NCI-H446 treated with DMSO at 0.1 percent for 48 hours (cell line): ENCODE data around the gene GABPA.
A peak's percentile ranks its signal among the peaks of the same experiment; 100 is the strongest.
"Not testable (repeated sequence)": the region's sequence is repeated elsewhere in the genome, so short reads cannot be mapped to it uniquely, and the experiment has no call there.

Source experiments
- DNase-seq: peaks from one replicate; lab custom pipeline; 2025; lab: John Stamatoyannopoulos, UW

The GABPA gene

DNA sequence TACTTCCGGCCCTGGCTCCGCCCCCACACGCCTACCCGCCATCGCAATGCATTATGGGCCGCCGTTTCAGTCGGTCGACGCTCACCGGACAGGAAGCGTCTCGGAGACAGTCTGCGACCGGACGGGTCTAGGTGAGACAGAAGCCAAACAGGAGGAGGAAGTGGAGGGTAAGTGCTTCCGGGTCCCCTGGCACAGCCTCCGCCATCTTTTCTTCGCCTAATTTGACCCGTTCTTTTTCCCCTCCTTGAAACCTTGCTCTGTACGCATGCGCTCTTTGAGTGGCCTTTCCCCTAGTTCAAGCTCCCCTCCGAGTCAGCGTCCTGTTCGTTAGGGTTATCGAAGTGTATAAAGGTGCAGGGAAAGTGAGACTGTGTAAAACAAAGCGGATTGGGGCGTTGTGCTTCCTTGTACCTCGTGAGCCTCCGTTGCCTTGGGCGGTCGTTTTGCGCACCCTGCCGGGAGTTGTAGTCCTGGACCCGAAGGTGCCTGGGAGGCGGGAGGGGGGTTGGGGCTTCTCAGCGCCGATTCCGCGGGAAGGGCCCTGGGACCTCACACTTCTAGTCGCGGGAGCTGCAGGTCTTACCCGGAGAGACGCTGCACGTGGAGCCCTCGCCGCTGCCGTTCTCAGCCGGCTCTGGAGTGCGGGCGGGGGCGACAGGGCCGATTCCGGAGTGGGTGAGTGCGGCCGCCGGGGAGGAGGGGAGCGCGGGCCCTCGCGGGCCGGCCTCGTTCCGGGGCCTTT is at the start of gene GABPA, which contains the start of gene ATP5PF:
GABPA (plus strand) TSS at position 69 of the 742 bp plus-strand sequence. CDS start 6,627 bp downstream, outside the sequence.
ATP5PF (minus strand) TSS at position 1 of the 742 bp plus-strand sequence. CDS start 5,110 bp downstream, outside the sequence.
- peak; percentile 99 for DNase-seq

DNA sequence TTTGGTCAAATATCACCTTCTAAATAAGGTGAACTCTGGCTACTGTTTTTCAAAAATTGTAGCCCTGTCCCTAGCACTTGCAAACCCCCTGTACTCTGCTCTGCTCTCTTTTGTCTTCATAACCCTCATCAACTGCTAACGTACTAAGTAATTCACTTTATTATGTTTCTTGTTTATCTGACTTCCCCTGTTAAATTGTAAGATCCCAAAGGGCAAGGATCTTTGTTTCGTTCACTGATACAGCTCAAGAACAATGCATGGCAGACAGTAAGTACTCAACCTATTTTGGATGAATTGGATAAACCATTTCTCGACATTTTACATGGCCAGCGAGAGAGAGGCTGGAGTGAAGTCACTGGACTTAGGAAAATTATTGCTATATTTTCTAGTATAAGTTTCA is 47.0 kb upstream of the GABPA start:
- no peak for DNase-seq

DNA sequence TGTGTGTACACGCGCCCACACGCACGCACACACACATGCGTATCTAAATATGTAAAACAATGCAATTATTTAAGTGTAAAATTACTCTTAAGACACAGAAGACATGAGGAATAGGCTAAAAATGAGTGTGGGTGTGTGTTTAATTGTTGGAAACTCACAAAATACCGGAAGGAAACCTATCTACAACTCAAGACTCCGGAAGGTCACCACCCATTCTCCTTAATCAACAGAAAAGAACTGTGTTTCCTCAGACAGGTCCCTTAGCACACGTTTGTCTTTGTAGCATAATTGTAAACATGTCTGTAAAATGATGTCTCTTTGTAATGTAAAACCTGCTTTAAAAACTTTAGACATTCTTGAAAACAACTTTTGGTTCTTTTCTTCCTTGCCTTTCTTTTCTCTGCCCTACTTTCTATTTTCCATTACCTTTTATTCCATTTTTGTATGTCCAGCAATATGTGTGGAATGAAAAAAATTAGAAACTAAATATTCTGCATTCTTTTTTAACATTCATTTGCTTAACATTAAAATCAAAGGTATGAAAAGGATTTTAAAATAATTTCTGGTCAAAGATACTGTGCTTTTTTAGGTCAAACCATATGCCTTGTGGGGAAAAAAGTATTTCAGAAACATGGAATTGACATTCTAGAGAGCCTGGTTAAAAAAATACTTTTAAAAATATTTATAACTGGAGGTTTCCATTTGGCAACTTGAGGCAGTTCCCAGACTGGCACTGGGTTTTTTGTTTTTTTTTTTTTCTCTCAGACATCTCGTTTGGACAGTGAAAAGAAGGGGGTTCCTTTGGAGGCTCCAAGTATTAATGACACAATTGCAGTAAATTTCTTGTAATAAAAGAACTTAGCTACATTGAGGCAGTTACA is 46.3 kb upstream of the GABPA start:
- no peak for DNase-seq

DNA sequence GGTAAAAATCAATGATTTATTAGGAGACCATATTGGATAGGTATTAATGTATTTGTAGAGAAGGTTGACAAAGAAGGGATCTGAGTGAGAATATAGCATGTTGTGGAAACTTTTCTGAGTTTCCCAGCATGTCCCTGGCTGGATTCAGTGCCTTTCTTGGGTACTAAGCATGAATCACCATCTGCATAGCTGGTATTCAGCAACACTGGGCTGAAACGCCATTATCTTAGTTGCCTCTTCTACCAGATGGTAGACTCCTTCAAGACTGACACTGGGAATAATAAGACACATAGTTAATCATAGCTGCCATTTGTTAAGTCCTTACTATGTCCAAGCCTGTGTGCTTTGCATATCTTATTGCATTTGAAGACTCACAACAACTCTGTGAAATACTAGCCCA is 45.5 kb upstream of the GABPA start:
- DNase-seq, result no peak

DNA sequence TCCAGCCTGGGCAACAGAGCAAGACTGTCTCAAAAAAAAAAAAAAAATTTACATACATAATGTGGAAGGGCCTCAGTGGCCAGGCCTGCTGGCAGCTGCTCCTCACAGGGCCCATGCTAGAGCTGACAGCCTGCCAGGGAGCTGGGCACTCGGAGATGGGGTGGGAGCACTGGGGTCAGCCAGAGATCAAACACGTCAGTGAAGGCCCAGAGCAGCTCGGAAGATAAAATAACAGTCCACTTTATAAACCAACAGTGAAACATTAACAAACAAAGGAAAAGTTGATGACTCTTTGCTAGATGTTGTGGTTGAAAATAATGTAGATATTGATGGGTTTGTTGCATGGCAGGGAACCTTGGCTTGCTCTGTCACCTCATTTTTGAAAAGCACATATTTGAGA is 42.8 kb upstream of the GABPA start:
- DNase-seq, result no peak

DNA sequence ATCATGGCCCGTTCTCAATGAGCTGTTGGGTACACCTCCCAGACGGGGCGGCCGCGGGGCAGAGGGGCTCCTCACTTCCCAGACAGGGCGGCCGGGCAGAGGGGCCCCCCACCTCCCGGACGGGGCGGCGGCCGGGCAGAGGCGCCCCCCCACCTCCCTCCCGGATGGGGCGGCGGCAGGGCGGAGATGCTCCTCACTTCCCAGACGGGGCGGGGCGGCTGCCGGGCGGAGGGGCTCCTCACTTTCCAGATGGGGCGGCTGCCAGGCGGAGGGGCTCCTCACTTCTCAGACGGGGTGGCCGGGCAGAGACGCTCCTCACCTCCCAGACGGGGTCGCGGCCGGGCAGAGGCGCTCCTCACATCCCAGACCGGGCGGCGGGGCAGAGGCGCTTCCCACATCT is 39.3 kb upstream of the GABPA start:
- DNase-seq, result not testable (repeated sequence)

DNA sequence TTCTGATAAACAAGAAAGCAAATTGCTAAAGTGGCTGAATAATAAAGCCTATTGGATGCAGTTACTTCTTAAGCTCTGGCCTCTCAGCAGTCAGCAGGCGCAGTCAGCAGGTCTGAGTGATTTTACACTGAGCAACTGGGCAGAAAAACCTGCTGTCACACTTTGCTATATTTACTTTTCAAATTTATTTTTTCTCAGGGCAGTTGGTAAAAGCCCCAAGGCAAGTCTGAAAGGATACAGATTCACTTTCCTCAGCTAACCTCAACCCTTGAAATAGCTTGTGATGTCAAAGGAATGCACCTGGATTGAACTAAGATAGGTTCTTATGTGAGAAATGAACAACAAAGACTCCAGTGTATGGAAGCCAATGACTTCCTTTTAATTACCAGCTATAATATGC is 34.0 kb upstream of the GABPA start:
- no peak for DNase-seq

DNA sequence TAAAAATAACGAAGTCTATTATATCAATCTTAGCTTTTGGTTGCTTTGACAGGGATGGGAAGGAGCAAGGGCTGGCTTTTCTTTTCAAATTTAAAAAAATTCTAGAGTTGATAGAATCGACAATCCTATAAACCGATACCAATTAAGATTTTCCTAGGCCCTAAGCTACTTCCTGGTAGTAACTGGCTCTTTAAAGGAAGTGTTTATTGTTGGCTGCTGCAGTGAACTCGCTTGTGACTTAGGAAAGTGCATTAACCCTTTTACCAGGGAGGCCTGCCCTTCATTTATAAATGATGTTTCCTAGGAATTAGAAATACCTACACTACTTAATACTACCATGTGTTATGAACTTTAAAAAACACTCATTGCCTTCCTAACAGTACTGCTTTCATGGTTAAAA is 33.2 kb upstream of the GABPA start:
- DNase-seq, result no peak

DNA sequence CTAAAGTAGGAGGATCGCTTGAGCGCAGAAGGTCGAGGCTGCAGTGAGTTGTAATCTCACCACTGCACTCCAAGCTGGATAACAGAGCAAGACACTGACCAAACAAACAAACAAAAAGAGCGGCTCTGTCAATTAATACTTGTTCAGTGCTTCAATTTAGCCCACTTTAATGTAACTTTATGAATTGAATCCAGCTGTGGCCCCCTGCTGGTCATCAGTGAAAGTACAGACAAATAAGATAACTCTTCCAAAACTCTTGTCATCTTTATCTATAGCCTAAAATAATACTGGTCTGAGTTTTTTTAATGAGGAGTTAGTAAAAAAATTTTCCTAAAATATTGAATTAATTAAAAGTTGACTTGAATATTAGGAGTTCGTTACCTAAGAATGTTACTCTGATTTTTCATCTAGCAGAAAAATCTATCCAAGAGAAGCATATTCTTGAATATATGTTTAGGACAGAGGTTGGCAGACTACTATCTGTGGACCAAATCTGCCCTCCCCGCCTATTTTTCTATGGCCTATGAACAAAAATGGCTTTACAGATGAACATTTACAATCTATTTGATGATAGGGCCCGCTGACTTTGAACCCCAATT is 26.2 kb upstream of the GABPA start:
- peak; percentile 26 for DNase-seq

DNA sequence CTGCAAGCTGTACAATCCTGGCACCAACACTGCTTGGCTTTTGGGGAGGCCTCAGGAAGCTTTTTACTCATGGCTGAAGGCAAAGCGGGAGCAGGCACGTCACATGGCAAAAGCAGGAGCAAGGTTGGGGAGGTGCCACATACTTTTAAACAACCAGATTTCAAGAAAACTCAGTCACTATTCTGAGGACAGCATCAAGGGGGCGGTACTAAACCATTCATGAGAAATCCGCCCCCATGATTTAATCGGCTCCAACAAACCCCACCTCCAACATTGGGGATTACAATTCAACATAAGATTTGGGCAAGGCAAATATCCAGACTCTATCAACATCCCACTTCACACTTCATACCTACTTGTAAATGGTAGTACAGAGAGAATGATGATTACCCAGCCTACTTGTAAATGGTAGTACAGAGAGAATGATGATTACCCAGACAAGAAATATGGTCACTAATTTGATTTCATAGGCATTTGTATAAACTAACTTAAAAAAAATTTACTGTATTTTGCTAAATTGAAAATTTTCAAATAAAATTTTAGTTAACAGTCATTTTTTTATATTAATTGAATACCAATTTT is 25.0 kb upstream of the GABPA start:
- no peak for DNase-seq

DNA sequence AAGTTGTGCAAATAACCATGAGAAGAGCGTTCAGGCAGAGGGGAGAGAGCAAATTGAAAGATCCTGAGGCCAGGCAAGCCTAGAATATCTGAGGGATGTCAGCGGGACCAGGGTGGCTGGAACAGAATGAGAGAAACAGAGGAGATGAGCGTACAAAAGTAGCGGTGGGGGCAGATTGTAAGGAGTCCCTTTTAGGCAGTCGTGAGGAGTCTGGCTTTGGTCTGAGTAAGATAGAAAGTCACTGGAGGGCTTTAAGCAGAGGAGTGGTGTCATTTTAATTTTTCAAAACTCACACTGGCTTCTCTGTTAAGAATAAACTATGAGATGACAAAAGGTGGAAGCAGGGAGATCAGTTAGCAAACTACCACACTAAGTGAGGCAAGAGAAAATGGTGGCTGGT is 24.2 kb upstream of the GABPA start:
- no peak for DNase-seq

DNA sequence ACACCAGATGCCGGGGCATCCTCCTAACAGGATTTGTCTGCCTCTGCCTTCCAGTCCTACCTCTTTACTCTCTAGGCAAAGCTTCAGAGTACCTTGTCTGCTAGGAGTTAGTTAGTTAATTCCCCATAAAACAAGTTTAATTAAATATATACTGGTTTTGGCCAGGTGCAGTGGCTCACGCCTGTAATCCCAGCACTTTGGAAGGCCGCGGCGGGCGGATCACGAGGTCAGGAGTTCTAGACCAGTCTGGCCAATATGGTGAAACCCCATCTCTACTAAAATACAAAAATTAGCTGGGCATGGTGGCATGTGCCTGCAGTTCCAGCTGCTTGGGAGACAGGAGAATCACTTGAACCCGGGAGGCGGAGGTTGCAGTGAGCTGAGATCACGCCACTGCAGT is 20.7 kb upstream of the GABPA start:
- not testable (repeated sequence) for DNase-seq

DNA sequence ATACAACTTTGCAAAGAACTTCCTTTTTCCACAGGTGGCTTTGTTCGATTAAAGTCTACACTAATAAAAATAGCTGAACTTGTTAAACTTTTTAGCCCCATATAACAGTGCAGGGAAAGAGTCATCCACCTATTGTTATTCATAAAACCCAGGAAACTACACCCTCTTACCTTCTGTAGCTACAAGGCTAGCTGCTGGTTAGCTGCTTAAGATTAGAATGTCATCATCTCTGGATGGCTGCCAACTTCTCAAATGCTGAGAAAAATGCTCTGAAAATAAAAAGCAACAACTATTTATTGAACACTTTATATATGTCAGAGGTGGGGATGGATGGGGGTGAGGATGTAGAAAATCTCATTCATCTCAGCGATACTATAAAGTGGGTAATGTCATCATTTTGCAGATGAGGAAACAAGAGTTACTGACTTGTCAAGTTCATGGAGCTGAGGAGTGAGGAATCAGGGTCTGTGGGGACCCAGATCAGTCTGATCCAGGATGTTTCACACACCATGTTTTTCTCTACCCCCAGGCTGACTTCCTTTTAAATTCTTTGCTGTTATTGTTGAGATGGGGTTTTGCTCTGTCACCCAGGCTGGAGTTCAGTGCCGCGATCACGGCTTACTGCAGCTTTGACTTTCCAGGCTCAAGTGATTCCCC is 17.2 kb upstream of the GABPA start:
- DNase-seq, result no peak

DNA sequence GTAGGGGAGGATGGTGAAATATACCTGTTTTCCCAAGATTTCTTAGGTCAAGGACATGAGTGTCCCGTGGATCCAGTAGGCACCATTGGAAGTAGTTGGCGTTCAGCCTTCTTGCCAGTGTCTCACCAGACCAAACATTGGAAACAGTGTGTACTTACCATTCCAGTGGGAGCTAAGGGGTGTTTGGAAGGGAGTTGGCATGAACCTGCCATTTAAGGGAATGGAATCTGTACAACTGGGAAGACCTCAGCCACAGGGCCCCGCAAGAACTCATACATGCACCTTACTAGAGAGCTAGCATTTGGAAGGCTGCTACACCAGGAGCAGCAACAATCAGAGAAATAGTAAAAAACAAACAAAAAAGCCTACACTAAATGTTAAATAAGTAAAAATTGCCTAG is 12.8 kb upstream of the GABPA start:
- DNase-seq, result no peak

DNA sequence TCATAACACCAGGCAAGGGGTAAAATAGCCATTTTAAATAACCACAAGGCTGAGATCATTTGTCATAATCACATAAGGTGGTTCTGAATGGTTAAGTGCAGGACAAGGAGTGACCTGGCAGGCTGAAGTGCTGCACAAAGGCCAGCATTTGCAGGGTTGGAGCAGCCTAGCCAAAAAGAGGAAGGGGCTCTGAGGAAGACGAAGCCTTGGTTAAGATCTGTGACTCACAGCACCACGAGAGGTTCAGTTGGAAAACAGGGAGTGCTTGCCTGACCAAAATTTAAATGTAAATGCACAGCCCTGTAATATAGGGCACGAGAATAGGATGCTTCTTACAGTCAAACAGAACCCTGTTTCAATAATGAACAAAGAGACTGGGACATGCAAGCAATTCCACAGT is 12.1 kb upstream of the GABPA start:
- DNase-seq, result no peak

DNA sequence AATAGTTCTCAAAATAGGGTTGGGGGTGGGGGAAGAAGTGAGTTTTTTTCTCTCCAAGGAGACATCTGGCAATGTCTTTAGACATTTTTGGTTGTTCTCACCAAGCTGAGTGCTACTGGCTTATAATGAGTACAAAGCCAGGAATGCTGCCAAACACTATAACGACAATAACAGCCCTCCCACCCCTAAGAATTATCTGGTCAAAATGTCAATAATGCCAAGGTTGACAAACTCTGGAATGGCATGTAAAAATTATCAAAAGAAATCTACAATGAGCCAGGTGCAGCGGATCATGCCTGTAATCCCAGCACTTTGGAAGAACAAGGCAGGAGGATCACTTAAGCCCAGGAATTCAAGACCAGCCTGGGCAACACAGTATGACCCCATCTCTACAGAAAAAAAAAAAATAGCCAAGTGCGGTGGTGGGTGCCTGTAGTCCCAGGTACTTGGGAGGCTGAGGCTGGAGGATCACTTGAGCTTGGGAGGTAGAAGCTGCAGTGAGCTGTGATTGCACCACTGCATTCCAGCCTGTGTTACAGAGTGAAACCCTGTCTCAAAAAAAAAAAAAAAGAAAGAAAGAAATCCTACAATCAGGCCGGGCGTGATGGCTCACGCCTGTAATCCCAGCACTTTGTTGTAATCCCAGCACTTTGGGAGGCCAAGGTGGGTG is 2.5 kb upstream of the GABPA start:
- DNase-seq, result no peak

DNA sequence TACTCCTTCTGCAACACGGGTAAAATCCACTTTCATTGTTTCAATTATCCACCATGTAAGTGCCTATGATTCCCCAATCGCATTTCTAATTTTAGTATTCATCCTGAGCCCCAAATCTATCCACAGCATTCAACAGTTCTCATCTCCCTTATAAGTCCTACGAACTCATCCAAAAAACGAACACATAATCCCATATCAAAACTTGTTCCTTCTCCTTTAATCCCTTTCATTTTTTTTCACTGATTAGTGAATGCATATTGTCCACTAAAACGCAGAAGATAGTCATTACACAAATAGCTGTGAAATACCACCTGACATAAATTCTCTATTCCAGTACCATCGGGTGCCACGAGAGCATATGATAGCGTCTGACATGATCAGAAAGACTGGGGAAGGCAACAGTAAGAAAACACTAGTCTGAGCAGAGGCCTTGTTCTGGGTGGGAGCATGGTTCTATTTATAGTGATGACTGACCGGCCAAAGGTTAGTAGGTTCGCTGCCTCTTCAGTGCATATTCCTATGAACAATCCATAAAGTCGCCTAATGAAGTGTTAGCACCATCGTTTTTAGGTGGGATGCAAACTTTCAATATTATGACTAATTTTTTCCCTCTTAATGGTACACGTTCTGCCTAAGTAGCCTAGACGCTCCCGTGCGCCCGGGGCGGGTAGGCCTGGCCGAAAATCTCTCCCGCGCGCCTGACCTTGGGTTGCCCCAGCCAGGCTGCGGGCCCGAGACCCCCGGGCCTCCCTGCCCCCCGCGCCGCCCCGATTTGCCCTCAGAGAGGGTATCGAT is 716 bp upstream of the GABPA start:
- no peak for DNase-seq

DNA sequence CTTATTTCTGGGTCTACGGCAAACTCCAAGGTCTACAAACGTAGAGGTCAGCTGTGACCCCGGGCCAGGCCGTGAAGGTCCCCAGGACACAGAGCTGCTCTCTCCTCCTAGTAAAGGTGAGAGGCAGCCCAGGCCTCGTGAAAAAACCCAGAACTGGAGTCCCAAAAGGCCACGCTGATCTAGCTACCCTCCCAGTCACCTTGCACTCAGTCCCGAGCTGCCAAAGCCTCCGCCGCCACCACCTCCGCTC is 193 bp upstream of the GABPA start:
- DNase-seq, result no peak

DNA sequence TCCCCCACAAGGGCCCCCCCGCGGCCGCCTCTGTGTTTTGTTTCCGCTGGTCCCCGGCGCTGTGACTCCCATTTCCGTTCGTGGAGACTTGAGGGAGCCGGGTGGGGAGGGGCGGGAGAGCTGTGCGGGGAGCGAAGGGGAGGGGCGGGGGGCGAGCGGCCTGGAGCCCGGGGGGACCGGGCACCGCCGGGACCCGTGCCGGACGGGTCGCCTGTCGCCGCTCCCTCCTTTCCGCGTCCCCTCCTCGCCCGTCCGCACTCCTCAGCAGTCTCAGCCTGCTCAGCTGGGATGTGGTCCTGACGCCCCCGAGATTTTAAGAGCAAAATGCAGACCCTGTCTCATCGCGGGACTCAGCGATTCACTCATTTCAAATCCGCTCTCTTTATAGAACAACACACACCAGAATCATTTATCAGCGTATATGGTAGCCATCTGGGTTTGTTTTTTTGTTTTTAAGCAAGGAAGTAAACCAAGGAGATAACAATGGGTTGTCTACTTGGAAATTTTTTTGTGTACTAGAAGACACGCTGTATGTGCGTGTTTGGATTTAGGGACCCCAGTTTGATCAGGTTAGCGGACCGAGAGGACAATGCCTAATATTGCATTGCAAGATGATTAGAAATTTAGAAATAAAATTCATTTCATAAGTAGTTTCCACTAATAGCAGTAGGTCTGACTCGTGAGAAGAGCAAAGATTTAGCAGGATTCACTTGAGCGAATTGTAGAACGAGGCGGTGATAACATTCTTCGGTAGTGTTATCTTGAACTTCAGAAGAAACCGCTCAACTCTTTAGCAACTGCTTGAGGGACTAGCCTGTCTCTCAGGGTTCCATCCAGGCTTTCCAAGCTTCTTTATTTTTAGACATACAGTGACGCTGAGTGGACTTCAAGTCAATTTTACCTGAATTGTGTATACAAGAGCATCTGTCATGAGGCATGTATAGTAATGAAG is 1.1 kb downstream of the GABPA start:
- peak; percentile 79 for DNase-seq

DNA sequence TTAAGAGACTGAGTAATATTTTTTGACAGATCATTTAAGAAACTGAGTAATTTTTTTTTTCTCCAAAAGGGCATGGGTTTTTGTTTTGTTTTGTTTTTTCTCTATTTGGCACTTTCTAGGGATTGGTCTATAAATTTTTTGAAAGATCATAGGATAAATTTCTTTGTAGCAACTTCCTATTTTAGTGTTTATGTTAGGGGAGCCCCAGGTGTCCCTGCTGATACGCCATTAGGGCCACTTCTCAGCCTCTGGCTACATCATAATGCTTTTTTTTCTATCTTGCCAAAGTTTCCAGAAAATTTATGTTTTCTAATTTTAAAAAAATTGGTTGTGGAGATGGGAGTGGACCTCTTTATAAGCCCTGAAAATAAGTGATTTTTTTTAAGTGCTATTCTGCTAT is 2.6 kb downstream of the GABPA start:
- no peak for DNase-seq
